Peyer's patch (tissue), 4 donors: ENCODE results near the gene EPS8L1. TPM values are rescaled to one million over a fixed set of nuclear protein-coding genes. Genes with fewer than 3 reads are reported as not detected.
"Not testable (repeated sequence)": the region's sequence is repeated elsewhere in the genome, so short reads cannot be mapped to it uniquely, and the experiment has no call there.

Source experiments
- DNase-seq, 3 donors: peaks; one replicate each; pipeline ENCODE4 v3.0.0-alpha.2; 2017 to 2019
- H3K27ac ChIP-seq, 4 donors: fragments of 200-600 bp; sonication (generic); one replicate each; pipeline ENCODE4 v1.5.1; 2016 to 2019
- H3K27me3 ChIP-seq, 2 donors: fragments of 200-600 bp; sonication (generic); one replicate each; pipeline ENCODE4 v1.5.1; 2019
- H3K36me3 ChIP-seq, 3 donors: fragments of 200-600 bp; sonication (generic); one replicate each; pipeline ENCODE4 v1.5.1; 2016 to 2019
- H3K4me1 ChIP-seq, 4 donors: fragments of 200-600 bp; sonication (generic); one replicate each; pipeline ENCODE4 v1.5.1; 2016 to 2019
- H3K4me3 ChIP-seq, 4 donors: fragments of 200-600 bp; sonication (generic); 1 replicate in 3 of 4; 2 replicates in 1 of 4; pipeline ENCODE4 v1.5.1; 2016 to 2019; ENCODE audit warnings: mild to moderate bottlenecking in 1 of 4
- H3K9me3 ChIP-seq, 4 donors: fragments of 200-600 bp; sonication (generic); one replicate each; pipeline ENCODE4 v1.5.1; 2016 to 2019; ENCODE audit warnings: mild to moderate bottlenecking in 1 of 4
- POLR2A ChIP-seq, 2 donors: fragments of 450-650 bp; IDR thresholded peaks; one replicate each; pipeline ENCODE4 v1.5.1; 2017; ENCODE audit warnings: antibody characterized with exemption in 2 of 2, mild to moderate bottlenecking in 2 of 2, moderate library complexity in 2 of 2
- total RNA-seq, 4 donors: library from RNA; depleted of rRNA; stranded (reverse); fragments of >200 nt; gene quantifications; one replicate each; pipeline ENCODE4 v1.1.0, GENCODE V29; 2016
- TF ChIP-seq, protein P1 (sequence below), 6 experiments: fragments of 450-650 bp in 4 of 6; fragments of 200-600 bp in 2 of 6; sonication (generic) in 1 of 6; IDR thresholded peaks; one replicate each; pipeline ENCODE4 v1.5.1; 2017 to 2019; ENCODE audit warnings: antibody characterized with exemption in 6 of 6, mild to moderate bottlenecking in 3 of 6, moderate library complexity in 1 of 6

Gene EPS8L1
- total RNA-seq, 4 donors from 2014 or later, result 5.0 to 43.8 (median 23.1) TPM

DNA sequence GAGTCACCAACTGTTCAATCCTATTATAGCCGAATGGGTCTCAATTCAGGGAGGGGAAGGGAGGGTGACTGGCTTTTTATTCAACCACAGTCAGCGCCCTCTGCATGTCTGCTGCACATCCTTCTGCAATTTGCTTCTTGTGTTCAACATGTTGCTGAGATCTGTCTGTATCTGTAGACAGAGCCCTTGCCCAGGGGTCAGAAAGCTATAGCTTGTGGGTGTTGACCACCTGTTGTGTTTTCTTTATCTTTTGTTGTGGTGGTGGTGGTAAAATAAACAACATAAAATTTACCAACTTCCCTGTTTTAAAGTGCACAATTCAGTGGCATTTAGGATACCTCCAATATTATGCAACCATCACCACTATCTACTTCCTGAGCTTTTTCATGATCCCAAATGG, 29.6 kb downstream of the EPS8L1 start:
- H3K27me3 ChIP-seq, result no peaks in the 10 kb centered on the region
- TF ChIP-seq, protein P1, sequence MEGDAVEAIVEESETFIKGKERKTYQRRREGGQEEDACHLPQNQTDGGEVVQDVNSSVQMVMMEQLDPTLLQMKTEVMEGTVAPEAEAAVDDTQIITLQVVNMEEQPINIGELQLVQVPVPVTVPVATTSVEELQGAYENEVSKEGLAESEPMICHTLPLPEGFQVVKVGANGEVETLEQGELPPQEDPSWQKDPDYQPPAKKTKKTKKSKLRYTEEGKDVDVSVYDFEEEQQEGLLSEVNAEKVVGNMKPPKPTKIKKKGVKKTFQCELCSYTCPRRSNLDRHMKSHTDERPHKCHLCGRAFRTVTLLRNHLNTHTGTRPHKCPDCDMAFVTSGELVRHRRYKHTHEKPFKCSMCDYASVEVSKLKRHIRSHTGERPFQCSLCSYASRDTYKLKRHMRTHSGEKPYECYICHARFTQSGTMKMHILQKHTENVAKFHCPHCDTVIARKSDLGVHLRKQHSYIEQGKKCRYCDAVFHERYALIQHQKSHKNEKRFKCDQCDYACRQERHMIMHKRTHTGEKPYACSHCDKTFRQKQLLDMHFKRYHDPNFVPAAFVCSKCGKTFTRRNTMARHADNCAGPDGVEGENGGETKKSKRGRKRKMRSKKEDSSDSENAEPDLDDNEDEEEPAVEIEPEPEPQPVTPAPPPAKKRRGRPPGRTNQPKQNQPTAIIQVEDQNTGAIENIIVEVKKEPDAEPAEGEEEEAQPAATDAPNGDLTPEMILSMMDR (IDR thresholded peaks at IDR 0.05), result no peak
- no peak for TF ChIP-seq POLR2A (IDR thresholded peaks at IDR 0.05)
- no peak for DNase-seq
- no peak overlapping the region for H3K4me3 ChIP-seq
- no peaks in the 10 kb centered on the region for H3K4me1 ChIP-seq
- no peak overlapping the region for H3K27ac ChIP-seq
- H3K36me3 ChIP-seq, result peaks cover 0 to 56% (median 0%) of the 10 kb centered on the region in 3 donors
- no peaks in the 10 kb centered on the region for H3K9me3 ChIP-seq

DNA sequence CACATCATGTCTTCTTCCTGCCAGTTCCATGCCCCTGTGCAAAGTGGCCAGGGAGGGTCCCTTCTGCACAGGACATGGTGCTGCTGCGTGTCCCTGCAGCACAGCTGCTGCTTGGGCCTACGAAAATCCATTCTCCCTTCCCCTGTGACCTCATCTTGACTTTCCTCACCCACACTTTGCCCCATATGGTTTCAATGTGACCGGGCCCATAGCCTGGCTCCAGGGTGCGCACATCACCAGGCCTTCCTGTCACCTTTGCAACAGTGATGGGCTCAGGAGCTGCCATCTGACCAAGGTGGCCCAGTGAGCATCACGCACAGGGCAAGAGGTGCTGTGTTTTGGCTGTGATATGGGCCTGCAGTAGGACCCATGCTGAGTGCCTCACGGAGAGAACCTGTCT, 30.9 kb downstream of the EPS8L1 start:
- Histone ChIP-seq H3K9me3 (no peaks in the 10 kb centered on the region), H3K36me3 (peaks cover 0 to 44% (median 0%) of the 10 kb centered on the region in 3 donors), H3K4me3 (no peak overlapping the region), H3K27ac (no peak overlapping the region), H3K4me1 (no peaks in the 10 kb centered on the region), H3K27me3 (no peaks in the 10 kb centered on the region)
- TF ChIP-seq, protein P1 (IDR thresholded peaks at IDR 0.05), result no peak
- TF ChIP-seq POLR2A (IDR thresholded peaks at IDR 0.05), result no peak
- DNase-seq, result no peak

DNA sequence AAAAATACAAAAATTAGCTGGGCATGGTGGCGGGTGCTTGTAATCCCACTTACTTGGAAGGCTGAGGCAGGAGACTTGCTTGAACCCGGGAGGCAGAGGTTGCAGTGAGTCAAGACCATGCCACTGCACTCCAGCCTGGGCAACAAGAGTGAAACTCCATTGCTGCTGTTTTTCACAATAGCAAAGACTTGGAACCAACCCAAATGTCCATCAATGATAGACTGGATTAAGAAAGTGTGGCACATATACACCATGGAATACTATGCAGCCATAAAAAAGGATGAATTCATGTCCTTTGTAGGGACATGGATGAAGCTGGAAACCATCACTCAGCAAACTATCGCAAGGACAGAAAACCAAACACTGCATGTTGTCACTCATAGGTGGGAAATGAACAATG, 31.6 kb downstream of the EPS8L1 start:
- not testable (repeated sequence) for H3K27me3 ChIP-seq, DNase-seq, H3K9me3 ChIP-seq, H3K4me3 ChIP-seq, H3K4me1 ChIP-seq, H3K27ac ChIP-seq
- peaks cover 0 to 40% (median 0%) of the 10 kb centered on the region in 3 donors for H3K36me3 ChIP-seq

DNA sequence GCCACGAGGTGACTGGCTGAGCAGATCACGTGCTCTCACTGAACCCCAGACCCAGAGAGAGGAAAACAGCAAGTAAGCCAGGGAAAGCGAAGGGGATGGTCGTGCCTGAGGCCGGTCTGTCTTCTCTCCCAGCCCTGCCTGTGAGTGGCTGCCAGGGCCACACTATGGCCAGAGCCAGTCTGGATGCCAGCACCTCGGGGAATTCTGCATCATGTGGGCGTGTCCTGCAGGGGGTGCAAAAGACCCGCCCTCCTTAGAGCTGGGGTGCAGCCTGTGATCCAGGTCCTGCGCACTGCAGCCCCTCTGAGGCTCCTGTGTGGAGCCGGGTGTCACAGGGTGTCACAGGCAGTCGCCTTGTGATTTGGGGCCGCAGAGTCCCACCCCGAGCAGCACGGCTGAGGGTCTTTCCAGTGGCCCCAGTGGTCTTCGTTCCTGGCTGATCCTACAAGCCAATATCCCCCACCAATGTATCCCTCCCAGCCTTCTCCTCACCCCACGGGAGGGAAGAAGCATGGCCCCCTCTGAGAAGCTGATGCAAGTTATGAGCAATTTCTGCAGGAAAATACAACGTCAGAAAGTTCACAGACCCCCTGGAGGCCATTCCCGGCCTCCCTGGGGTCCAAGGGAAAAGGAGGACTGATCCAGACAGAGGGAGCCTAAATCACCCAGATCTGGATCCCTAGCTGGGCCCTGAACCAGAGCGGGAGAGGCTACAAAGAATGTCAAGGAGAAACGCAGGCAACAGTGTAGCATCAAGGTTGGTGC, 34.0 kb downstream of the EPS8L1 start:
- DNase-seq, result no peak
- peaks cover 0 to 28% (median 8%) of the 10 kb centered on the region in 4 donors for H3K4me1 ChIP-seq
- no peaks in the 10 kb centered on the region for H3K9me3 ChIP-seq
- no peak overlapping the region for H3K4me3 ChIP-seq
- no peaks in the 10 kb centered on the region for H3K27me3 ChIP-seq
- no peak for TF ChIP-seq POLR2A (IDR thresholded peaks at IDR 0.05)
- TF ChIP-seq, protein P1 (IDR thresholded peaks at IDR 0.05), result no peak
- H3K36me3 ChIP-seq, result peaks cover 0 to 30% (median 0%) of the 10 kb centered on the region in 3 donors
- no peak overlapping the region for H3K27ac ChIP-seq

DNA sequence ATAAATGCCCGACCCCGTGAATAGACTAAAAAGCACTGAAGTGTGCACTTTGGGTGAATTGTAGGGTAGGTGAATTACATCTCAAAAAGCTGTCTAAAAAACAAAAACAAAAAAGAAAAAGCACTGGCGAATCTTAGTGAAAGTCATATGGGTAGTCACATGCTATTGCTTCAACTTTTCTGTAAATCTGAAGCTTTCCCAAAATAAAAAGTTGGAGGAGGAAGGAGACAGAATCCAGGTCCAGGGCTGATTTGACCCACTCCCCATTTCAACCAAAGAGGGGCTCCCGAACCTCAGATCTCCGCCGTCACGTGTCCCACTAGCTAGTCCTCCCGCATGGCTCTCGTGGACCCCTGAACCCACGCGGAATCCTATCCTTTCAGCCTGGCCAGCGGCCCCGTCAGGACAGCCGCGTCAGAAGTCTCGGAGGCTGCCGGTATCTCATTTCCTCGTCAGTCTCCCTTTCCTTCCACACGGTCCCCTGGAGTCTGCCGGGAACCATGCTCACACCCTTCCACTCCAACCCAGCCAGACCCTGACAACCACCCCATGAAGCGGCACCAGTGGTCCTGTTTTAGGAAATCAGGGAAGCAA, 35.7 kb downstream of the EPS8L1 start:
- Histone ChIP-seq H3K36me3 (peaks cover 0 to 30% (median 0%) of the 10 kb centered on the region in 3 donors), H3K9me3 (no peaks in the 10 kb centered on the region), H3K4me3 (no peak overlapping the region), H3K27ac (peak overlapping the region in 2 of 4 donors; percentile 72 to 94), H3K4me1 (peaks cover 0 to 44% (median 18%) of the 10 kb centered on the region in 4 donors), H3K27me3 (no peaks in the 10 kb centered on the region)
- no peak for TF ChIP-seq POLR2A (IDR thresholded peaks at IDR 0.05)
- TF ChIP-seq, protein P1 (IDR thresholded peaks at IDR 0.05), result no peak
- no peak for DNase-seq

DNA sequence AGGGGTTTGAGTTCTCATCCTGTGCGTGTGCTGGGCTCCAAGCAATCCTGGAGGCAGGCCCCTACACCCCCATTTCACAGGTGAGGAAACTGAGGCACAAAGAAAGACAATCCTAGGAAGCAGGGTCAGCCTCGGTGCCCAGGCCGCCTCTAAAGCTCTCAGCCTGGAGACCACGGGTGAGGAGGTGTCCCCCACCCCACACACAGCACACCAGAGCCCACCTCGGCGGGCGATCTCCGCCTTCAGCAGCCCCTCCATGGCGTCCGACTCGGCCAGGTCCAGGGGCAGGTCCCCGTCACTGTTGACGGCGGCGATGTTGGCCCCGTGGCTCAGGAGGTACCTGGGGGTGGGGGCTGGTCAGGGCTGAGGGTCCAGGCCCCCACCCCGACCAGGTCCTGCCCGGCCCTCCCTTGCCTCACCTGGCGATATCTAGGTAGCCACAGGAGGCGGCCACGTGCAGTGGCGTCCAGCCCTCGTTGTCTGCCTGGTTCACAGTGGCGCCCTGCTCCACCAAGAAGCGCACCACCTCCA, 36.6 kb downstream of the EPS8L1 start:
- peaks cover 0 to 44% (median 18%) of the 10 kb centered on the region in 4 donors for H3K4me1 ChIP-seq
- TF ChIP-seq, protein P1 (IDR thresholded peaks at IDR 0.05), result no peak
- no peak for TF ChIP-seq POLR2A (IDR thresholded peaks at IDR 0.05)
- H3K27ac ChIP-seq, result peak overlapping the region; percentile 55 to 94 (median 70)
- peaks cover 0 to 24% (median 0%) of the 10 kb centered on the region in 3 donors for H3K36me3 ChIP-seq
- no peak for DNase-seq
- no peak overlapping the region for H3K4me3 ChIP-seq
- no peaks in the 10 kb centered on the region for H3K27me3 ChIP-seq
- no peaks in the 10 kb centered on the region for H3K9me3 ChIP-seq
